ENCODE data around the gene FBN3.

FBN3 gene

GRCh38 chr19:8045872-8046568 is 103.4 kb downstream of the FBN3 start:
- H3K27ac ChIP-seq, result no peak overlapping the region
- no peak for TF ChIP-seq CTCF (conservative IDR thresholded peaks at IDR 0.05)

GRCh38 chr19:8044018-8044417 is 105.4 kb downstream of the FBN3 start:
- no peak for TF ChIP-seq CTCF (conservative IDR thresholded peaks at IDR 0.05)
- H3K27ac ChIP-seq, result no peak overlapping the region

- no peak for TF ChIP-seq CTCF (conservative IDR thresholded peaks at IDR 0.05)
These were observed 106.5 kb downstream of the FBN3 start for GRCh38 chr19:8042900-8043299.

GRCh38 chr19:8041531-8041931 is 107.9 kb downstream of the FBN3 start:
- no peak overlapping the region for H3K27ac ChIP-seq
- no peak for TF ChIP-seq CTCF (conservative IDR thresholded peaks at IDR 0.05)

More at GRCh38 chr19:8042900-8043299, 106.5 kb downstream of the FBN3 start:
- H3K27ac ChIP-seq, result no peak overlapping the region

GRCh38 chr19:8039231-8039630 is 110.2 kb downstream of the FBN3 start:
- no peak for TF ChIP-seq CTCF (conservative IDR thresholded peaks at IDR 0.05)
- H3K27ac ChIP-seq, result no peak overlapping the region

GRCh38 chr19:8038815-8039214 is 110.6 kb downstream of the FBN3 start:
- no peak for TF ChIP-seq CTCF (conservative IDR thresholded peaks at IDR 0.05)

GRCh38 chr19:8036434-8037099 is 112.8 kb downstream of the FBN3 start:
- no peak for TF ChIP-seq CTCF (conservative IDR thresholded peaks at IDR 0.05)
- H3K27ac ChIP-seq, result no peak overlapping the region

More at GRCh38 chr19:8038815-8039214, 110.6 kb downstream of the FBN3 start:
- no peak overlapping the region for H3K27ac ChIP-seq

Measured in VCaP (cell line).